Nephron progenitor cell (in vitro differentiated cells): ENCODE results near the gene MNX1.

Experiments
- DNase-seq: peaks from one replicate; pipeline ENCODE4 v3.0.0; 2021
- H3K27ac Mint-ChIP-seq: 2 replicates; pipeline ENCODE4 v1.8.0; 2021; ENCODE audit warnings: mild to moderate bottlenecking, moderate library complexity, mixed read lengths
- H3K27me3 Mint-ChIP-seq: 2 replicates; pipeline ENCODE4 v1.8.0; 2021; ENCODE audit warnings: mild to moderate bottlenecking, low read depth, mixed read lengths; ENCODE audit not compliant: poor library complexity
- H3K36me3 Mint-ChIP-seq: 2 replicates; pipeline ENCODE4 v1.8.0; 2021; ENCODE audit warnings: low read depth, mixed read lengths
- H3K4me1 Mint-ChIP-seq: 2 replicates; pipeline ENCODE4 v1.8.0; 2021; ENCODE audit warnings: mixed read lengths
- H3K4me3 Mint-ChIP-seq: 2 replicates; pipeline ENCODE4 v1.8.0; 2021; ENCODE audit warnings: mild to moderate bottlenecking, moderate library complexity, mixed read lengths
- H3K9me3 Mint-ChIP-seq: 2 replicates; pipeline ENCODE4 v1.8.0; 2021; ENCODE audit warnings: mild to moderate bottlenecking, moderate library complexity, mixed read lengths
- TF ChIP-seq, protein P1 (sequence below): fragments of 200-600 bp; sonication (generic); IDR thresholded peaks from 2 replicates; pipeline ENCODE4 v1.5.0; 2021; ENCODE audit warnings: antibody characterized with exemption

Gene MNX1

DNA sequence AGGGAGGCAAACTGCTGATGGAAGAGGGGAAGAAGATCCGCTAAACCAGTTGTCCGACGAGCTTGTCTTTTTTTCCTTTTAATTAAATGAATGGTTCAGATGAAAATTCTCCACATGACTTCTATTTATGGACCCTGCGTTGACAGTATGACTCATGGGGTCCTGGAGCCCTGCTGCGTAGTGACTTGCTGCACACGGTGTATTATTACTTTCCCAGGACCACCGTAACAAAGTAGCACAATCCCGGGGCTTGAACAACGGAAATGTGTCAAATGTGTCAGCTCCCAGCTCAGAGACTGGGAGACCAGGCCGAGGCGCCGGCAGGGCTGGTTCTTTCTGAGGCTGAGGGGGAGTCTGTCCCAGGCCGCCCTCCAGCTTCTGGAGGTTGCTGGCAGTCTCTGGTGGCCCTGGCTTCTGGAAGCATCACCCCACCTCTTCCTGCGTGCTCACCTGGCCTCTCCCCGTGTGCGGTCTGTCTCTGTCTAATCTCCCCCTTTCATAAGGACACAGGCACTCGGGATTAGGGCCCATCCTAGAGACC is 33.8 kb upstream of the MNX1 start:
- H3K27me3 Mint-ChIP-seq = peaks cover 25% of the 10 kb centered on the region
- no peak overlapping the region for H3K4me3 Mint-ChIP-seq
- H3K36me3 Mint-ChIP-seq = no peaks in the 10 kb centered on the region
- TF ChIP-seq, protein P1, sequence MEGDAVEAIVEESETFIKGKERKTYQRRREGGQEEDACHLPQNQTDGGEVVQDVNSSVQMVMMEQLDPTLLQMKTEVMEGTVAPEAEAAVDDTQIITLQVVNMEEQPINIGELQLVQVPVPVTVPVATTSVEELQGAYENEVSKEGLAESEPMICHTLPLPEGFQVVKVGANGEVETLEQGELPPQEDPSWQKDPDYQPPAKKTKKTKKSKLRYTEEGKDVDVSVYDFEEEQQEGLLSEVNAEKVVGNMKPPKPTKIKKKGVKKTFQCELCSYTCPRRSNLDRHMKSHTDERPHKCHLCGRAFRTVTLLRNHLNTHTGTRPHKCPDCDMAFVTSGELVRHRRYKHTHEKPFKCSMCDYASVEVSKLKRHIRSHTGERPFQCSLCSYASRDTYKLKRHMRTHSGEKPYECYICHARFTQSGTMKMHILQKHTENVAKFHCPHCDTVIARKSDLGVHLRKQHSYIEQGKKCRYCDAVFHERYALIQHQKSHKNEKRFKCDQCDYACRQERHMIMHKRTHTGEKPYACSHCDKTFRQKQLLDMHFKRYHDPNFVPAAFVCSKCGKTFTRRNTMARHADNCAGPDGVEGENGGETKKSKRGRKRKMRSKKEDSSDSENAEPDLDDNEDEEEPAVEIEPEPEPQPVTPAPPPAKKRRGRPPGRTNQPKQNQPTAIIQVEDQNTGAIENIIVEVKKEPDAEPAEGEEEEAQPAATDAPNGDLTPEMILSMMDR = no peak
- H3K27ac Mint-ChIP-seq = no peak overlapping the region
- H3K9me3 Mint-ChIP-seq = no peaks in the 10 kb centered on the region
- no peak for DNase-seq
- peaks cover 13% of the 10 kb centered on the region for H3K4me1 Mint-ChIP-seq

DNA sequence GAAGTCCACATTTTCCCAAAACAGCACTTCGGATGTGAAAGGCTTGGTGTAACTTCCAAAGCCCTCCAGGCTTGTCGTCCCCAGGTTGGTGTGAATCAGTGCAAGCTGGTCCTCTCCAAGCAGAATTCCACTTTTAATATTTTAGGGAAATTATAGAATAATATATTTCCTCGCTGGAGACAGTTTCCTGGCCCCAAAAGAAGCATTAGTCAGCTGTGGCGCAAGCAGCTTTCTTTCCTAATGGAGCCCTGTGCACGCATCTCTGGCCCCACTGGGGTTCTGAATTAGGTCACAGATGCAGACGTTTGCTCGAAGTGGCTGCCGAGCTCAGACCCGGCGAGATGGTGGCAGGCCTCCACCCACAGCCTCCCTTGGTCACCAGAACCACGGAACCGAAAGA is 33.3 kb upstream of the MNX1 start:
- TF ChIP-seq, protein P1 = no peak

DNA sequence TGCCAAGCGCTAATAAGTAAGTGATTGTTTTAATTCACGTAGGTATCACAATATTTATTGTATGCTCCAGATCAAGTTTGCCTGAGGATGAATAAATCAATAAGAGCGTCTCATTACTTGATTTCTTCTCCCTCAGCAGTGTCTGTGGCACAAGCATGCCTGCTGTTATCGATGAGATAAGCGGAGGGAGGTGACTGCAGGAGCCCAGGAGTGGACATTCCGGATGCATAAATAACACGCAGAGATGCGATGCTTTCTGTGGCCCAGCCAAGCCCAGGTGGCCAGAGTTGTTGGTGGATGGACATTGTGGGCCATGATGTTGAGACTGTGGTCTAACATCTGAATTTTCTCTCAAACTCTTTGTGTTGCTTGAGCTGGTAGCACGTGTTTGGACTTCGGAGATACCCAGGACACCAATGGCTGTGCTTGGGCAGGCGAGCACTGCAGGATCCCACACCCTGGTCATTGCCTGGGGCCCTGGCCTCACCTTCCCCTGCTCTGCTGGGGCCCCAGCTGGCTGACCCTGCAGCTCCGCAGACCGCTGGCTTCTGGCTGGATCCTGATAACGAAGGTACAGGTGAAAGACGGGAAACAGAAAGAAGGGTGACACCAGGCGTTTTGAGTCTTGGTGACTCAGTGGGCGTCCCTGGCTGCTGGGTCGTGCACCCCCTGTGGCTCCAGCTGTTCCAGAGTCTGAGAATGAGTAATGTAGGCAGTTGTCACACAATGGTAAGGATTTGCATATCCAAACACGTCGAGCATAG is 31.2 kb upstream of the MNX1 start:
- peaks cover 13% of the 10 kb centered on the region for H3K4me1 Mint-ChIP-seq
- peaks cover 4% of the 10 kb centered on the region for H3K36me3 Mint-ChIP-seq
- H3K9me3 Mint-ChIP-seq = peaks cover 6% of the 10 kb centered on the region
- DNase-seq = no peak
- no peak overlapping the region for H3K27ac Mint-ChIP-seq
- H3K27me3 Mint-ChIP-seq = peaks cover 40% of the 10 kb centered on the region
- no peak overlapping the region for H3K4me3 Mint-ChIP-seq
- TF ChIP-seq, protein P1 = no peak

More for the DNA sequence above, 33.3 kb upstream of the MNX1 start:
- H3K27ac Mint-ChIP-seq = no peak overlapping the region
- H3K27me3 Mint-ChIP-seq = peaks cover 26% of the 10 kb centered on the region
- peaks cover 13% of the 10 kb centered on the region for H3K4me1 Mint-ChIP-seq
- DNase-seq = no peak
- H3K9me3 Mint-ChIP-seq = no peaks in the 10 kb centered on the region
- H3K36me3 Mint-ChIP-seq = no peaks in the 10 kb centered on the region
- H3K4me3 Mint-ChIP-seq = no peak overlapping the region

DNA sequence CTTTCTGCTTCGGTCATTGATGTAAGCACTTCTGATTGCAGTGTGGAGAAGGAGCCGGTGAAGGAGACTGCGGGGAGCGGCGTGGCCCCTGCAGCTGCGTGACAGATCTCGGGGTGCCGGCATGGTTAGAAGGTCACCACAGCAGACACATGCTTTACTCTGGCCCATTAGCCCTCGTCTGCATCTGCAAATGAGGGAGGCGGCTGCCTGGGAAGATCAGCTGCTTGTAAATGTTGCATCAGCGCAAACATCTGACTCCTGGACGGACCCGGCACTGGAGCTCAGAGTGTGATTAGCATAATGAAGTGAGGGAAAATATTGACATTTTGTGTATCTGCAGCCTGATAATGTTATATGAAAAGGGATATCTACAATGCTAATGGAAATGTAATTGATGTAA is 30.5 kb upstream of the MNX1 start:
- no peak for DNase-seq
- peaks cover 13% of the 10 kb centered on the region for H3K4me1 Mint-ChIP-seq
- no peak overlapping the region for H3K4me3 Mint-ChIP-seq
- H3K27ac Mint-ChIP-seq = no peak overlapping the region
- peaks cover 13% of the 10 kb centered on the region for H3K9me3 Mint-ChIP-seq
- TF ChIP-seq, protein P1 = no peak
- H3K36me3 Mint-ChIP-seq = peaks cover 10% of the 10 kb centered on the region
- peaks cover 46% of the 10 kb centered on the region for H3K27me3 Mint-ChIP-seq

DNA sequence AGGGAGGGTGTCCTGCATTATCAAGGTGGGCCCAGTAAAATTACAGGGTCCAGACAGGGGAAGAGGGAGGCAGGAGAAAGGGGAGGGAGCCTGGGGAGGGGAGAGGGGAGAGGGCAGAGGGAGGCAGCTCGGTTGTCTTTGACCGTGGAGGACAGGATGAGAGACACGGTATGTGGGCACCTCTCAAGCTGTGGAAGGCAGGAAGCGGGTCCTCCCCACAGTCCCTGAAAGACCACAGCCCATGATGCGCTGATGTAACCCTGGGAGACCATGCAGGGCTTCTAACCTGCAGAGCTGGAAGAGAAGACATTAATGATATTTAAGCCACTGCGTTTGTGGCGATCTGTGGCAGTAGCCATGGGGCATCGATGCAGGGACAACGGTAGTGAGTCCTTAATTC is 27.2 kb upstream of the MNX1 start:
- Mint-ChIP-seq H3K4me3 (no peak overlapping the region), H3K4me1 (no peaks in the 10 kb centered on the region), H3K9me3 (peaks cover 19% of the 10 kb centered on the region), H3K27ac (no peak overlapping the region), H3K36me3 (peaks cover 10% of the 10 kb centered on the region), H3K27me3 (peaks cover 60% of the 10 kb centered on the region)
- TF ChIP-seq, protein P1 = no peak
- DNase-seq = no peak

DNA sequence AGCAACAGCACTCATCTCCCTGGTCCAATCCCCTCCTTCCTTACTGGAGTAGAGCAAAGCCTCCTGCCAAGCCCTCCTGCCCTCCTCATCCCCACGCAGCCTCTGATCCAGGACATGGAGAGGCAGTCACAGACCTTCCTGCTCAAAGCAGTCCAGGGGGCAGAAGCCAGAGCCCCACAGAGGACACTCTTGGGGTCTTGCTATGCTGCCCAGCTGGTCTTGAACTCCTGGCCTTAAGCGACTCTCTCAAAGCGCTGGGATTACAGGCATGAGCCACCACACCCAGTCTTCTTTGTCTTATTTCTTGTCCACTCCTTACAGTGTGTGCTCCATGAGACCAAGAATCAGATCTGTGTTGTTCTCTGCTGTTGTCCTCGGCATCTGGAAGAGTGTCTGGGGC is 26.6 kb upstream of the MNX1 start:
- Mint-ChIP-seq H3K36me3 (peaks cover 10% of the 10 kb centered on the region), H3K27me3 (peaks cover 65% of the 10 kb centered on the region), H3K9me3 (peaks cover 19% of the 10 kb centered on the region), H3K4me3 (no peak overlapping the region), H3K4me1 (no peaks in the 10 kb centered on the region), H3K27ac (no peak overlapping the region)
- TF ChIP-seq, protein P1 = no peak
- no peak for DNase-seq
